ENCODE results near the gene GALNTL6.

- TF ChIP-seq, protein P1, sequence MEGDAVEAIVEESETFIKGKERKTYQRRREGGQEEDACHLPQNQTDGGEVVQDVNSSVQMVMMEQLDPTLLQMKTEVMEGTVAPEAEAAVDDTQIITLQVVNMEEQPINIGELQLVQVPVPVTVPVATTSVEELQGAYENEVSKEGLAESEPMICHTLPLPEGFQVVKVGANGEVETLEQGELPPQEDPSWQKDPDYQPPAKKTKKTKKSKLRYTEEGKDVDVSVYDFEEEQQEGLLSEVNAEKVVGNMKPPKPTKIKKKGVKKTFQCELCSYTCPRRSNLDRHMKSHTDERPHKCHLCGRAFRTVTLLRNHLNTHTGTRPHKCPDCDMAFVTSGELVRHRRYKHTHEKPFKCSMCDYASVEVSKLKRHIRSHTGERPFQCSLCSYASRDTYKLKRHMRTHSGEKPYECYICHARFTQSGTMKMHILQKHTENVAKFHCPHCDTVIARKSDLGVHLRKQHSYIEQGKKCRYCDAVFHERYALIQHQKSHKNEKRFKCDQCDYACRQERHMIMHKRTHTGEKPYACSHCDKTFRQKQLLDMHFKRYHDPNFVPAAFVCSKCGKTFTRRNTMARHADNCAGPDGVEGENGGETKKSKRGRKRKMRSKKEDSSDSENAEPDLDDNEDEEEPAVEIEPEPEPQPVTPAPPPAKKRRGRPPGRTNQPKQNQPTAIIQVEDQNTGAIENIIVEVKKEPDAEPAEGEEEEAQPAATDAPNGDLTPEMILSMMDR (conservative IDR thresholded peaks at IDR 0.05 in 1 of 2, IDR thresholded peaks at IDR 0.05 in 1 of 2; ENCODE audit: low read depth in 1 of 2, low read length in 2 of 2), result no peak
- TF ChIP-seq EZH2 (IDR thresholded peaks at IDR 0.05; ENCODE audit: low read length, missing control alignments), result no peak
Observed at GRCh38 chr4:172770787-172771186, 957.6 kb downstream of the GALNTL6 start.
